PC-9 (cell line): Measurements from ENCODE around the gene CLNK. TPM values are rescaled to one million over a fixed set of nuclear protein-coding genes. Genes with fewer than 3 reads are reported as not detected.

ENCODE experiments used
- BruUV-seq: library from RNA; stranded (reverse); fragments of 400-500 nt; replicated peaks from 2 replicates; lab custom pipeline; 2021; lab: Mats Ljungman, UMichigan
- CTCF ChIA-PET: fragments of 300-600 bp; sonication (Branson Sonifier 250); formaldehyde crosslinking; loops from one replicate; lab custom pipeline; 2022; ENCODE audit warnings: antibody characterized with exemption; lab: Charles Lee
- POLR2A ChIA-PET: fragments of 300-600 bp; sonication (Branson Sonifier 250); formaldehyde crosslinking; loops from one replicate; lab custom pipeline; 2022; ENCODE audit warnings: antibody characterized with exemption; ENCODE audit not compliant: unreplicated experiment; lab: Charles Lee
- DNase-seq, 2 experiments: peaks; one replicate each; pipeline versions ENCODE4 v3.0.0 to v3.0.0-alpha.2; 2015 to 2022; ENCODE audit warnings: mixed read lengths in 1 of 2
- H2AFZ ChIP-seq: fragments of 200-600 bp; sonication (generic); 2 replicates; pipeline ENCODE4 v1.8.1; 2017; ENCODE audit warnings: antibody characterized with exemption
- H3F3A ChIP-seq: fragments of 200-600 bp; sonication (generic); 2 replicates; pipeline ENCODE4 v1.8.1; 2017; ENCODE audit warnings: antibody characterized with exemption, mild to moderate bottlenecking, low read depth; ENCODE audit not compliant: insufficient read depth
- H3K27ac ChIP-seq: fragments of 200-600 bp; sonication (generic); 2 replicates; pipeline ENCODE4 v1.6.1; 2016; ENCODE audit warnings: mixed run types
- H3K27me3 ChIP-seq: fragments of 200-600 bp; sonication (generic); 2 replicates; pipeline ENCODE4 v1.6.1; 2016; ENCODE audit warnings: low read depth, mixed run types; ENCODE audit not compliant: insufficient read depth
- H3K36me3 ChIP-seq: fragments of 200-600 bp; sonication (generic); 2 replicates; pipeline ENCODE4 v1.6.1; 2016; ENCODE audit warnings: low read depth, mixed run types
- H3K4me1 ChIP-seq: fragments of 200-600 bp; sonication (generic); replicated peaks from 2 replicates; pipeline ENCODE4 v1.6.1; 2016; ENCODE audit warnings: mixed run types; ENCODE audit not compliant: insufficient read depth
- H3K4me2 ChIP-seq: fragments of 200-600 bp; sonication (generic); 2 replicates; pipeline ENCODE4 v1.6.1; 2017; ENCODE audit warnings: mixed run types
- H3K4me3 ChIP-seq: fragments of 200-600 bp; sonication (generic); 2 replicates; pipeline ENCODE4 v1.6.1; 2016; ENCODE audit warnings: mixed run types
- H3K79me2 ChIP-seq: fragments of 200-600 bp; sonication (generic); 2 replicates; pipeline ENCODE4 v1.6.1; 2017; ENCODE audit warnings: low read depth, mixed run types
- H3K9me2 ChIP-seq: fragments of 200-600 bp; sonication (generic); 2 replicates; pipeline ENCODE4 v1.8.1; 2017; ENCODE audit warnings: mild to moderate bottlenecking; ENCODE audit not compliant: insufficient read depth
- H3K9me3 ChIP-seq: fragments of 200-600 bp; sonication (generic); 2 replicates; pipeline ENCODE4 v1.8.1; 2016; ENCODE audit warnings: low read depth; ENCODE audit not compliant: insufficient read depth
- H4K20me1 ChIP-seq: fragments of 200-600 bp; sonication (generic); 2 replicates; pipeline ENCODE4 v1.8.1; 2017; ENCODE audit not compliant: insufficient read depth
- EZH2 ChIP-seq: fragments of 200-600 bp; sonication (generic); IDR thresholded peaks from 2 replicates; pipeline ENCODE4 v1.8.0; 2017; ENCODE audit warnings: antibody characterized with exemption, low read depth
- intact Hi-C: fragments of 100-400 bp; cut with micrococcal nuclease; formaldehyde crosslinking; loops from one replicate; pipeline ENCODE4 v1.10.0; 2022; ENCODE audit not compliant: unreplicated experiment
- total RNA-seq: library from RNA; stranded (reverse); gene quantifications from 2 replicates; pipeline ENCODE4 v1.2.3, GENCODE V29; 2021
- TF ChIP-seq, protein P1 (sequence below): fragments of 200-600 bp; sonication (generic); conservative IDR thresholded peaks from 2 replicates; pipeline ENCODE4 v1.6.1; 2017; ENCODE audit warnings: mixed run types, antibody characterized with exemption, mild to moderate bottlenecking, moderate library complexity

Gene CLNK
- total RNA-seq, 1 experiment from 2014 or later: not detected

GRCh38 chr4:10448991-10449390 is 235.6 kb downstream of the CLNK start:
- no peak overlapping the region for H3K27ac ChIP-seq

GRCh38 chr4:10442976-10443375 is 241.6 kb downstream of the CLNK start:
- DNase-seq: no peak
- intact Hi-C loops: no loop called here

More at GRCh38 chr4:10448991-10449390, 235.6 kb downstream of the CLNK start:
- no peaks in the 10 kb centered on the region for H3F3A ChIP-seq
- H3K36me3 ChIP-seq: peaks cover 10% of the 10 kb centered on the region; the same call in 1 of the 2 replicates
- ChIA-PET POLR2A (no interaction called here), CTCF (no interaction called here)
- DNase-seq: no peak
- H3K27me3 ChIP-seq: no peaks in the 10 kb centered on the region
- H3K9me3 ChIP-seq: 0 out of 2 replicates have a peak, but pooled peaks cover 3% of the 10 kb centered on the region
- BruUV-seq: no TSS peak
- no peaks in the 10 kb centered on the region for H3K79me2 ChIP-seq
- H3K4me3 ChIP-seq: no peak overlapping the region
- H3K4me2 ChIP-seq: no peak overlapping the region
- TF ChIP-seq, protein P1, sequence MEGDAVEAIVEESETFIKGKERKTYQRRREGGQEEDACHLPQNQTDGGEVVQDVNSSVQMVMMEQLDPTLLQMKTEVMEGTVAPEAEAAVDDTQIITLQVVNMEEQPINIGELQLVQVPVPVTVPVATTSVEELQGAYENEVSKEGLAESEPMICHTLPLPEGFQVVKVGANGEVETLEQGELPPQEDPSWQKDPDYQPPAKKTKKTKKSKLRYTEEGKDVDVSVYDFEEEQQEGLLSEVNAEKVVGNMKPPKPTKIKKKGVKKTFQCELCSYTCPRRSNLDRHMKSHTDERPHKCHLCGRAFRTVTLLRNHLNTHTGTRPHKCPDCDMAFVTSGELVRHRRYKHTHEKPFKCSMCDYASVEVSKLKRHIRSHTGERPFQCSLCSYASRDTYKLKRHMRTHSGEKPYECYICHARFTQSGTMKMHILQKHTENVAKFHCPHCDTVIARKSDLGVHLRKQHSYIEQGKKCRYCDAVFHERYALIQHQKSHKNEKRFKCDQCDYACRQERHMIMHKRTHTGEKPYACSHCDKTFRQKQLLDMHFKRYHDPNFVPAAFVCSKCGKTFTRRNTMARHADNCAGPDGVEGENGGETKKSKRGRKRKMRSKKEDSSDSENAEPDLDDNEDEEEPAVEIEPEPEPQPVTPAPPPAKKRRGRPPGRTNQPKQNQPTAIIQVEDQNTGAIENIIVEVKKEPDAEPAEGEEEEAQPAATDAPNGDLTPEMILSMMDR: no peak
- TF ChIP-seq EZH2: no peak
- no peak overlapping the region for H2AFZ ChIP-seq
- no peaks in the 10 kb centered on the region for H4K20me1 ChIP-seq
- intact Hi-C loops: no loop called here
- H3K4me1 ChIP-seq: no peaks in the 10 kb centered on the region
- no peaks in the 10 kb centered on the region for H3K9me2 ChIP-seq

DNA sequence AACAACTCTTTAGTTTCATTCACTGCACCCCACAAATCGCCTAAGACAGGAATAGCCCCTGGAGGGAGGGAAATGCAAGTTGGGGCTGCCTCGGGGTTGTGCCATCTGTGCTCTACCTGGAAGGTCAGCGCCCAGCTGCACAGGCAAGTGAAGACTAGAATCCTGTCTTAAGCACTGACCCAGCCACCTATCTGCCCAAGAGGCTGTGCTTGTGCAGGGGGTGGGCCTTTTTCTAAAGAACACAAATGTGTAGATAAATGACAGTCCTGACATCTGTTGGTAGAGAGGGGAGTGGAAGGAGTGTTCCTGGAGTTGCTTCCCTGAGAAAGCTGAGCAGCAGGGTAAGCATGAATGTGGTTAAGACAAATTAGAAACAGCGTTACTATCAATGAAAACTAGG is 243.1 kb downstream of the CLNK start:
- H3K9me3 ChIP-seq: 0 out of 2 replicates have a peak, but pooled peaks cover 3% of the 10 kb centered on the region
- no peaks in the 10 kb centered on the region for H3K9me2 ChIP-seq
- H3K27ac ChIP-seq: no peak overlapping the region
- H3K4me3 ChIP-seq: no peak overlapping the region
- no peak overlapping the region for H2AFZ ChIP-seq
- DNase-seq: no peak
- TF ChIP-seq, protein P1: no peak
- TF ChIP-seq EZH2: no peak
- CTCF ChIA-PET: no interaction called here
- H3K4me2 ChIP-seq: no peak overlapping the region
- H3K36me3 ChIP-seq: peaks cover 10% of the 10 kb centered on the region; the same call in 1 of the 2 replicates
- H3K27me3 ChIP-seq: no peaks in the 10 kb centered on the region
- intact Hi-C loops: no loop called here
- POLR2A ChIA-PET: no interaction called here
- no peaks in the 10 kb centered on the region for H3F3A ChIP-seq
- no peaks in the 10 kb centered on the region for H3K79me2 ChIP-seq
- BruUV-seq: TSS peak; percentile 10
- no peaks in the 10 kb centered on the region for H3K4me1 ChIP-seq
- H4K20me1 ChIP-seq: no peaks in the 10 kb centered on the region

More at GRCh38 chr4:10442976-10443375, 241.6 kb downstream of the CLNK start:
- TF ChIP-seq, protein P1: no peak
- TF ChIP-seq EZH2: no peak
- ChIA-PET POLR2A (no interaction called here), CTCF (no interaction called here)
- no TSS peak for BruUV-seq
- Histone ChIP-seq H3K4me2 (no peak overlapping the region), H2AFZ (no peak overlapping the region), H3K4me3 (no peak overlapping the region), H4K20me1 (no peaks in the 10 kb centered on the region), H3K79me2 (no peaks in the 10 kb centered on the region), H3K36me3 (peaks cover 10% of the 10 kb centered on the region; the same call in 1 of the 2 replicates), H3F3A (no peaks in the 10 kb centered on the region), H3K27ac (no peak overlapping the region), H3K27me3 (no peaks in the 10 kb centered on the region), H3K9me3 (0 out of 2 replicates have a peak, but pooled peaks cover 3% of the 10 kb centered on the region), H3K9me2 (no peaks in the 10 kb centered on the region), H3K4me1 (no peaks in the 10 kb centered on the region)
